SK-MEL-5 (cell line): ENCODE results near the gene DPH6. TPM values are rescaled to one million over a fixed set of nuclear protein-coding genes. Genes with fewer than 3 reads are reported as not detected.

ENCODE experiments used
- DNase-seq: peaks from one replicate; pipeline ENCODE4 v3.0.0-alpha.2; 2016; ENCODE audit warnings: low read depth, low spot score
- in situ Hi-C: cut with HindIII; loops from 2 replicates; pipeline ENCODE4 v1.10.0; 2016; ENCODE audit warnings: low sequenced_read_pairs, high pct_unique_total_duplicates, low pct_unique_long_range_greater_than_20kb
- total RNA-seq: library from RNA; depleted of rRNA; stranded (reverse); fragments of >200 nt; shearing (Covaris generic); gene quantifications from 2 replicates; pipeline ENCODE4 v1.2.3, GENCODE V29; 2014

DPH6 gene
- total RNA-seq, 1 experiment from 2014 or later, result 48.1 TPM

- no peak for DNase-seq
- in situ Hi-C loops, result no loop called here
Measured at GRCh38 chr15:35505141-35505540, 40.8 kb downstream of the DPH6 start.

GRCh38 chr15:35499723-35500122, 46.2 kb downstream of the DPH6 start:
- no peak for DNase-seq
- in situ Hi-C loops, result no loop called here

GRCh38 chr15:35496585-35496984, 49.4 kb downstream of the DPH6 start:
- in situ Hi-C loops, result no loop called here
- DNase-seq, result no peak

- DNase-seq, result peak; percentile 96
- in situ Hi-C loops, result no loop called here
Measured at GRCh38 chr15:35495080-35495479, 50.9 kb downstream of the DPH6 start.

GRCh38 chr15:35491999-35492398, 54.0 kb downstream of the DPH6 start:
- in situ Hi-C loops, result no loop called here
- no peak for DNase-seq

GRCh38 chr15:35491173-35491572, 54.8 kb downstream of the DPH6 start:
- in situ Hi-C loops, result no loop called here
- DNase-seq, result no peak

- no peak for DNase-seq
- in situ Hi-C loops, result no loop called here
Measured at GRCh38 chr15:35490511-35490910, 55.5 kb downstream of the DPH6 start.

GRCh38 chr15:35487417-35487816, 58.5 kb downstream of the DPH6 start:
- in situ Hi-C loops, result no loop called here
- DNase-seq, result no peak

- in situ Hi-C loops, result no loop called here
- DNase-seq, result no peak
Measured at GRCh38 chr15:35486296-35486695, 59.7 kb downstream of the DPH6 start.

- in situ Hi-C loops, result no loop called here
- no peak for DNase-seq
Measured at GRCh38 chr15:35485411-35485810, 60.6 kb downstream of the DPH6 start.

- no peak for DNase-seq
- in situ Hi-C loops, result no loop called here
Measured at GRCh38 chr15:35484231-35484945, 61.6 kb downstream of the DPH6 start.

GRCh38 chr15:35481992-35482391, 64.0 kb downstream of the DPH6 start:
- DNase-seq, result peak; percentile 82
- in situ Hi-C loops, result no loop called here

- in situ Hi-C loops, result no loop called here
- DNase-seq, result no peak
Measured at GRCh38 chr15:35481064-35481463, 64.9 kb downstream of the DPH6 start.

GRCh38 chr15:35479423-35479822, 66.5 kb downstream of the DPH6 start:
- in situ Hi-C loops, result no loop called here
- DNase-seq, result peak; percentile 20

GRCh38 chr15:35477312-35478262, 68.4 kb downstream of the DPH6 start:
- in situ Hi-C loops, result no loop called here
- DNase-seq, result peak; percentile 9

- DNase-seq, result no peak
- in situ Hi-C loops, result no loop called here
Measured at GRCh38 chr15:35471024-35471423, 74.9 kb downstream of the DPH6 start.

GRCh38 chr15:35470441-35470840, 75.5 kb downstream of the DPH6 start:
- no peak for DNase-seq
- in situ Hi-C loops, result no loop called here

- in situ Hi-C loops, result no loop called here
- DNase-seq, result no peak
Measured at GRCh38 chr15:35466476-35466875, 79.5 kb downstream of the DPH6 start.

- in situ Hi-C loops, result no loop called here
- DNase-seq, result no peak
Measured at GRCh38 chr15:35465783-35466182, 80.2 kb downstream of the DPH6 start.
